HUES48 (cell line): ENCODE data around the gene FOXK2.

Source experiments
- H3K27ac ChIP-seq: one replicate; pipeline ENCODE4 v1.7.0; 2013; ENCODE audit warnings: low read depth, low read length, inconsistent platforms
- H3K27me3 ChIP-seq: 2 replicates; pipeline ENCODE4 v1.6.1; 2013; ENCODE audit warnings: mild to moderate bottlenecking, low read length; ENCODE audit not compliant: control insufficient read depth, insufficient read depth
- H3K36me3 ChIP-seq: 2 replicates; pipeline ENCODE4 v1.6.1; 2013; ENCODE audit warnings: low read length; ENCODE audit not compliant: control insufficient read depth, insufficient read depth
- H3K4me1 ChIP-seq: 2 replicates; pipeline ENCODE4 v1.6.1; 2013; ENCODE audit warnings: mild to moderate bottlenecking, low read length; ENCODE audit not compliant: control insufficient read depth, insufficient read depth
- H3K4me3 ChIP-seq: 2 replicates; pipeline ENCODE4 v1.5.1; 2013; ENCODE audit warnings: mild to moderate bottlenecking, low read depth, low read length
- H3K9ac ChIP-seq: 2 replicates; pipeline ENCODE4 v1.6.1; 2013; ENCODE audit warnings: mild to moderate bottlenecking, low read depth, low read length, moderate library complexity
- H3K9me3 ChIP-seq: 2 replicates; pipeline ENCODE4 v1.6.1; 2013; ENCODE audit warnings: low read length; ENCODE audit not compliant: control insufficient read depth, insufficient read depth

FOXK2 gene

GRCh38 chr17:82614095-82614631 is 94.6 kb downstream of the FOXK2 start:
- Histone ChIP-seq H3K9me3 (no peaks in the 10 kb centered on the region), H3K4me1 (no peaks in the 10 kb centered on the region), H3K27me3 (no peaks in the 10 kb centered on the region), H3K27ac (no peak overlapping the region), H3K36me3 (peaks cover 63% of the 10 kb centered on the region), H3K9ac (no peak overlapping the region), H3K4me3 (no peak overlapping the region)

GRCh38 chr17:82615084-82616020 is 95.8 kb downstream of the FOXK2 start:
- Histone ChIP-seq H3K27me3 (no peaks in the 10 kb centered on the region), H3K27ac (no peak overlapping the region), H3K36me3 (peaks cover 65% of the 10 kb centered on the region), H3K4me1 (no peaks in the 10 kb centered on the region), H3K9me3 (no peaks in the 10 kb centered on the region), H3K9ac (no peak overlapping the region), H3K4me3 (no peak overlapping the region)

GRCh38 chr17:82616021-82616711 is 96.6 kb downstream of the FOXK2 start:
- H3K27ac ChIP-seq: no peak overlapping the region
- H3K36me3 ChIP-seq: peaks cover 71% of the 10 kb centered on the region
- H3K27me3 ChIP-seq: no peaks in the 10 kb centered on the region
- no peak overlapping the region for H3K4me3 ChIP-seq
- H3K4me1 ChIP-seq: no peaks in the 10 kb centered on the region
- H3K9ac ChIP-seq: no peak overlapping the region
- H3K9me3 ChIP-seq: no peaks in the 10 kb centered on the region

- Histone ChIP-seq H3K36me3 (peaks cover 82% of the 10 kb centered on the region), H3K27ac (no peak overlapping the region), H3K9ac (no peak overlapping the region), H3K4me3 (no peak overlapping the region), H3K9me3 (no peaks in the 10 kb centered on the region), H3K27me3 (no peaks in the 10 kb centered on the region), H3K4me1 (no peaks in the 10 kb centered on the region)
These were observed 99.7 kb downstream of the FOXK2 start for GRCh38 chr17:82619211-82619610.

- Histone ChIP-seq H3K36me3 (peaks cover 84% of the 10 kb centered on the region), H3K27ac (no peak overlapping the region), H3K9me3 (no peaks in the 10 kb centered on the region), H3K9ac (no peak overlapping the region), H3K4me1 (no peaks in the 10 kb centered on the region), H3K27me3 (no peaks in the 10 kb centered on the region), H3K4me3 (no peak overlapping the region)
These were observed 100.1 kb downstream of the FOXK2 start for GRCh38 chr17:82619641-82620040.

GRCh38 chr17:82623707-82624106 is 104.2 kb downstream of the FOXK2 start:
- Histone ChIP-seq H3K36me3 (peaks cover 82% of the 10 kb centered on the region), H3K27ac (no peak overlapping the region), H3K4me1 (no peaks in the 10 kb centered on the region), H3K27me3 (no peaks in the 10 kb centered on the region), H3K4me3 (no peak overlapping the region), H3K9me3 (no peaks in the 10 kb centered on the region), H3K9ac (no peak overlapping the region)

- H3K9me3 ChIP-seq: no peaks in the 10 kb centered on the region
- H3K36me3 ChIP-seq: peaks cover 67% of the 10 kb centered on the region
- H3K27ac ChIP-seq: no peak overlapping the region
- H3K4me3 ChIP-seq: no peak overlapping the region
- H3K27me3 ChIP-seq: no peaks in the 10 kb centered on the region
- H3K9ac ChIP-seq: no peak overlapping the region
- no peaks in the 10 kb centered on the region for H3K4me1 ChIP-seq
These were observed 107.9 kb downstream of the FOXK2 start for GRCh38 chr17:82627405-82627804.

GRCh38 chr17:82629748-82630147 is 110.2 kb downstream of the FOXK2 start:
- Histone ChIP-seq H3K4me1 (no peaks in the 10 kb centered on the region), H3K27ac (no peak overlapping the region), H3K36me3 (peaks cover 66% of the 10 kb centered on the region), H3K4me3 (no peak overlapping the region), H3K9me3 (no peaks in the 10 kb centered on the region), H3K9ac (no peak overlapping the region), H3K27me3 (no peaks in the 10 kb centered on the region)

- no peak overlapping the region for H3K9ac ChIP-seq
- H3K36me3 ChIP-seq: peaks cover 66% of the 10 kb centered on the region
- H3K4me1 ChIP-seq: no peaks in the 10 kb centered on the region
- no peaks in the 10 kb centered on the region for H3K9me3 ChIP-seq
- no peaks in the 10 kb centered on the region for H3K27me3 ChIP-seq
- no peak overlapping the region for H3K4me3 ChIP-seq
- H3K27ac ChIP-seq: no peak overlapping the region
These were observed 110.7 kb downstream of the FOXK2 start for GRCh38 chr17:82630212-82630611.

GRCh38 chr17:82631544-82631943 is 112.0 kb downstream of the FOXK2 start:
- Histone ChIP-seq H3K4me3 (no peak overlapping the region), H3K36me3 (peaks cover 60% of the 10 kb centered on the region), H3K9me3 (no peaks in the 10 kb centered on the region), H3K27ac (no peak overlapping the region), H3K9ac (no peak overlapping the region), H3K27me3 (no peaks in the 10 kb centered on the region), H3K4me1 (no peaks in the 10 kb centered on the region)

- Histone ChIP-seq H3K9me3 (no peaks in the 10 kb centered on the region), H3K9ac (no peak overlapping the region), H3K27me3 (no peaks in the 10 kb centered on the region), H3K27ac (no peak overlapping the region), H3K36me3 (peaks cover 53% of the 10 kb centered on the region), H3K4me1 (no peaks in the 10 kb centered on the region), H3K4me3 (no peak overlapping the region)
These were observed 112.9 kb downstream of the FOXK2 start for GRCh38 chr17:82632451-82632850.
